ENCODE measurements around the gene FAM9B.

GRCh38 chrX:9069573-9069972 is 35.6 kb upstream of the FAM9B start:
- no peak for TF ChIP-seq CTCF (optimal IDR thresholded peaks at IDR 0.05 in 1 of 3, IDR thresholded peaks at IDR 0.05 in 1 of 3, conservative IDR thresholded peaks at IDR 0.05 in 1 of 3; ENCODE audit: extremely low read depth in 1 of 3, insufficient read depth in 2 of 3, low read length in 3 of 3)
- no peak for TF ChIP-seq EZH2 (IDR thresholded peaks at IDR 0.05; ENCODE audit: low read length)

All from keratinocyte (primary cell).